COLO668 (cell line): ENCODE data around the gene TMEM164.

Source experiments
- DNase-seq: peaks from one replicate; lab custom pipeline; 2025; ENCODE audit not compliant: unreplicated experiment; lab: John Stamatoyannopoulos, UW

Gene TMEM164

GRCh38 chrX:110192516-110192915 is 189.6 kb downstream of the TMEM164 start:
- DNase-seq, result no peak

- DNase-seq, result no peak
Measured at GRCh38 chrX:110194977-110195376, 192.1 kb downstream of the TMEM164 start.

GRCh38 chrX:110201799-110202198 is 198.9 kb downstream of the TMEM164 start:
- DNase-seq, result no peak

GRCh38 chrX:110204986-110205385 is 202.1 kb downstream of the TMEM164 start:
- DNase-seq, result no peak

GRCh38 chrX:110208092-110208491 is 205.2 kb downstream of the TMEM164 start:
- no peak for DNase-seq

GRCh38 chrX:110210417-110211139 is 207.7 kb downstream of the TMEM164 start:
- no peak for DNase-seq

- no peak for DNase-seq
Measured at GRCh38 chrX:110211340-110211739, 208.4 kb downstream of the TMEM164 start.

- DNase-seq, result no peak
Measured at GRCh38 chrX:110212299-110212698, 209.4 kb downstream of the TMEM164 start.

- DNase-seq, result no peak
Measured at GRCh38 chrX:110213183-110213582, 210.3 kb downstream of the TMEM164 start.

- DNase-seq, result no peak
Measured at GRCh38 chrX:110214684-110215083, 211.8 kb downstream of the TMEM164 start.

- DNase-seq, result no peak
Measured at GRCh38 chrX:110215411-110215810, 212.5 kb downstream of the TMEM164 start.

- DNase-seq, result no peak
Measured at GRCh38 chrX:110216027-110216426, 213.1 kb downstream of the TMEM164 start.

GRCh38 chrX:110218591-110218990 is 215.7 kb downstream of the TMEM164 start:
- no peak for DNase-seq

- no peak for DNase-seq
Measured at GRCh38 chrX:110219920-110220319, 217.0 kb downstream of the TMEM164 start.

- no peak for DNase-seq
Measured at GRCh38 chrX:110222497-110223257, 219.8 kb downstream of the TMEM164 start.

- no peak for DNase-seq
Measured at GRCh38 chrX:110224926-110225617, 222.2 kb downstream of the TMEM164 start.

GRCh38 chrX:110226931-110227330 is 224.0 kb downstream of the TMEM164 start:
- no peak for DNase-seq
